Measurements from ENCODE around the gene GSTT4. TPM values are rescaled to one million over a fixed set of nuclear protein-coding genes. Genes with fewer than 3 reads are reported as not detected.
"Not testable (repeated sequence)": the region's sequence is repeated elsewhere in the genome, so short reads cannot be mapped to it uniquely, and the experiment has no call there.

Gene GSTT4
- total RNA-seq: not detected in 2 replicates

- Mint-ChIP-seq H3K27ac (no peak within 1 kb of the TSS), H3K4me1 (ENCODE audit: low read depth) (peaks cover 4% of the 10 kb centered on the region), H3K27me3 (ENCODE audit: insufficient read depth) (peaks cover 5% of the 10 kb centered on the region), H3K4me3 (no peak within 1 kb of the TSS), H3K36me3 (ENCODE audit: low read depth) (no peaks in the 10 kb centered on the region), H3K9me3 (no peaks in the 10 kb centered on the region)
- no peak for DNase-seq (ENCODE audit: low spot score)
- intact Hi-C loops (cut with micrococcal nuclease): no loop called here
These were observed at the start of gene GSTT4 for GRCh38 chr22:24005201-24005600. Gene GSTT4, minus strand, starts transcription at chr22:24005453. Its CDS starts 97 bp downstream, at chr22:24005356.

DNA sequence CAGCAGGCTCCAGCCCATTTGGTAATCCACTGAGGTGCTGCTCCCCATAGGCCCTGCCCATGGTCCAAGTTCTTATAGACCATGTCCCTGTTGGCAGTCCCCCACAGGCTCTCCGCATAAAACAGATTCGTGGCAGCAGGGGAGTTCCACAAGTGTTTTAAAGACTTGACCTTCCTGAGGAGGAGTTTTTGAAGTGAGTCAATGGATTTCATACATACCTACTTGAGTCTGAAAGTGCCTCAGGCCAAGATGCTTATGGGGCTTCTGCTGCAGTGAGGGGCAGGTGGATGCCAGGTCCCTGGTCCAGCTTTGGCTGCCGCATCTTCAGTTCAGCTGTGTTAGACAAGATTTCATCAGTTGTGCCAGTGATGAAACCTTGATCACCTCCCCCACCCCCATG, 49.1 kb upstream of the GSTT4 start:
- no peaks in the 10 kb centered on the region for H3K4me1 Mint-ChIP-seq (ENCODE audit: low read depth)
- no peaks in the 10 kb centered on the region for H3K27me3 Mint-ChIP-seq (ENCODE audit: insufficient read depth)
- H3K9me3 Mint-ChIP-seq: no peaks in the 10 kb centered on the region
- H3K27ac Mint-ChIP-seq: no peak overlapping the region
- intact Hi-C loops (cut with micrococcal nuclease): no loop called here
- no peak for DNase-seq (ENCODE audit: low spot score)
- peaks cover 49% of the 10 kb centered on the region for H3K36me3 Mint-ChIP-seq (ENCODE audit: low read depth)
- H3K4me3 Mint-ChIP-seq: no peak overlapping the region

GRCh38 chr22:24053481-24054226, 48.4 kb upstream of the GSTT4 start:
- DNase-seq (ENCODE audit: low spot score): no peak
- intact Hi-C loops (cut with micrococcal nuclease): no loop called here
- Mint-ChIP-seq H3K4me1 (ENCODE audit: low read depth) (no peaks in the 10 kb centered on the region), H3K27me3 (ENCODE audit: insufficient read depth) (no peaks in the 10 kb centered on the region), H3K4me3 (no peak overlapping the region), H3K9me3 (no peaks in the 10 kb centered on the region), H3K27ac (peak overlapping the region; percentile 2), H3K36me3 (ENCODE audit: low read depth) (peaks cover 48% of the 10 kb centered on the region)

- peaks cover 36% of the 10 kb centered on the region for H3K36me3 Mint-ChIP-seq (ENCODE audit: low read depth)
- no peak overlapping the region for H3K27ac Mint-ChIP-seq
- H3K4me1 Mint-ChIP-seq (ENCODE audit: low read depth): no peaks in the 10 kb centered on the region
- intact Hi-C loops (cut with micrococcal nuclease): no loop called here
- no peak for DNase-seq (ENCODE audit: low spot score)
- H3K4me3 Mint-ChIP-seq: no peak overlapping the region
- no peaks in the 10 kb centered on the region for H3K27me3 Mint-ChIP-seq (ENCODE audit: insufficient read depth)
- no peaks in the 10 kb centered on the region for H3K9me3 Mint-ChIP-seq
These were observed 46.3 kb upstream of the GSTT4 start for GRCh38 chr22:24051568-24051967.

DNA sequence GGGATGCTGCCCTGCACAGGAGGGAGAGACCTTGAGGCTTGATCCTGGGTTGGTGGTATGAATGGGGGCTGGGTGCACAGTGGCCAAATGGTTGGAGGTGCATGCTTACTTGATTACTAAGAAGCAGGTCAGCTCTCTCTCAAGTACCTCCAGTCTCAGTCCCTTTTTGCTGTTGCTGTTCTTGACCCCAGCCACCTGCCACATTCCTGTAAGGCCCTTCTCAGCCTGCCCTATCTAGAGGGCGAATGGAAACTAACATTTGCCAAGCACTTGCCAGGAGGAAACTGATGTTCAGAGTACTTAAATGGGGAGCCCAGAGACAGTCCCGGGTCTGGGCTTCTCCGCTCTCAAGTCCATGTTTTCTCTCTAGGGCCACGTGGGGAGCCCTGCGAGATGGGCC, 45.8 kb upstream of the GSTT4 start:
- intact Hi-C loops (cut with micrococcal nuclease): no loop called here
- no peaks in the 10 kb centered on the region for H3K4me1 Mint-ChIP-seq (ENCODE audit: low read depth)
- DNase-seq (ENCODE audit: low spot score): no peak
- H3K36me3 Mint-ChIP-seq (ENCODE audit: low read depth): peaks cover 38% of the 10 kb centered on the region
- H3K27me3 Mint-ChIP-seq (ENCODE audit: insufficient read depth): no peaks in the 10 kb centered on the region
- no peak overlapping the region for H3K4me3 Mint-ChIP-seq
- H3K9me3 Mint-ChIP-seq: no peaks in the 10 kb centered on the region
- H3K27ac Mint-ChIP-seq: no peak overlapping the region

DNA sequence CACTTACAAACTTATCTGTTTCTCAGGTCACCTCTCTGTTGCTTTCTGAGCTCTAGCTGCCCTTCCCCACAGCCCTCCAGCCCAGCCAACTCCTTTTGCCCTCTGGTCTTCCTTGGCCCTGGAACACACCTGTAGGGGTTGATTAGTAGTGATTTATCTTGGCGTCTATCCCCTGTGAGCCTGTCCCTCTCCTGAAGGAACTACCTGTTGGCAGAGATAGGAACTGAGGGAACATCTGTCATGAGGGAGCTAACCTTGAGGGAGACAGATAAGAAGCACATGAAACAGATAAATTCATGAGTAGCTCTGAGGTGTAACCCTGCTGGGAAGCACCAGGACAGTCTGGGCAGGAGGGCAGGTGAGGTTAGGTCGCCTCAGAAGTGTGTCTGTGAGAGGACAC, 44.7 kb upstream of the GSTT4 start:
- H3K27me3 Mint-ChIP-seq (ENCODE audit: insufficient read depth): no peaks in the 10 kb centered on the region
- DNase-seq (ENCODE audit: low spot score): no peak
- H3K9me3 Mint-ChIP-seq: no peaks in the 10 kb centered on the region
- H3K36me3 Mint-ChIP-seq (ENCODE audit: low read depth): peaks cover 35% of the 10 kb centered on the region
- H3K4me1 Mint-ChIP-seq (ENCODE audit: low read depth): no peaks in the 10 kb centered on the region
- no peak overlapping the region for H3K27ac Mint-ChIP-seq
- intact Hi-C loops (cut with micrococcal nuclease): no loop called here
- no peak overlapping the region for H3K4me3 Mint-ChIP-seq

- H3K27ac Mint-ChIP-seq: no peak overlapping the region
- peaks cover 39% of the 10 kb centered on the region for H3K36me3 Mint-ChIP-seq (ENCODE audit: low read depth)
- no peak overlapping the region for H3K4me3 Mint-ChIP-seq
These were observed 44.0 kb upstream of the GSTT4 start for GRCh38 chr22:24049211-24049610.

DNA sequence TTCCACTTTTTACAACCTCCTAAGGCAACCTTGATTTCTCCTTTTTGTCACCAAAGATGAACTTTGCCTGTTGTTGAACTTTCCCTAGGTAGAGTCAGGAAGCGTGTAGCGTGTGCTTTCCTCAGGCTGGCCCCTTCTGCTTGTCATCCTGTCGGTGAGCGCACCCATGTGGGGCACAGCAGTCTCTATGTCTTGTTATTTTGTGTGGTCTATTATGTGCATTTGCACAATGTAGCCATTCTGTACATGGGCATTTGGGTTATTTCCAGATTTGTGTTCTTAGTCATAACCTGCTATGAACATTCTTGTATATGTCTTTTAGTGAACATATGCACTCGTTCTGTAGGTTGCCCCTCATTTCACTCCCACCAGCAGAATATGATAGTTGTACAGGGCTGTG, 40.8 kb upstream of the GSTT4 start:
- Mint-ChIP-seq H3K27me3 (ENCODE audit: insufficient read depth) (no peaks in the 10 kb centered on the region), H3K4me1 (ENCODE audit: low read depth) (no peaks in the 10 kb centered on the region), H3K27ac (peak overlapping the region; percentile 1), H3K9me3 (no peaks in the 10 kb centered on the region), H3K36me3 (ENCODE audit: low read depth) (peaks cover 37% of the 10 kb centered on the region), H3K4me3 (no peak overlapping the region)
- intact Hi-C loops (cut with micrococcal nuclease): no loop called here
- no peak for DNase-seq (ENCODE audit: low spot score)

More at GRCh38 chr22:24049211-24049610, 44.0 kb upstream of the GSTT4 start:
- H3K9me3 Mint-ChIP-seq: no peaks in the 10 kb centered on the region
- no peaks in the 10 kb centered on the region for H3K27me3 Mint-ChIP-seq (ENCODE audit: insufficient read depth)
- no peak for DNase-seq (ENCODE audit: low spot score)
- H3K4me1 Mint-ChIP-seq (ENCODE audit: low read depth): no peaks in the 10 kb centered on the region
- intact Hi-C loops (cut with micrococcal nuclease): no loop called here

DNA sequence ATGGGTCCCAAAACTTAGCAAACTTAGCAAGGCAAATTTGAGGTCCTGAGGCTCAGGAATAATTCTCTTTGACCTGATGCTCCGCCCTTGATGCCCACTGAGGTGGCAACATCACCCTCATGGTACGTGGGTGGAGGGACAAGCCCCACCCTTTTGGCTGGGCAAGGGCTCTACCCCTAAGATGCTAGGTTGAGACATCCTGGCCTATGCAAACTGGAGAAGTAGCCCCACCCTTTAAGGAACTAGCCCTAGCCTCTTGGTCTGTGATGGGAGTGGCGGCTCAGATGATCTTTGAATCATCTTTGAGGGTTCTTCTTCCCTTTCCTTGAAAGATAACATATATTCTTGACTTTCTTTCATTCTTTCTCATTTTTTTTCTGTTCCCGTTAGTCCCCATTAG, 38.7 kb upstream of the GSTT4 start:
- Mint-ChIP-seq H3K9me3 (no peaks in the 10 kb centered on the region), H3K27ac (no peak overlapping the region), H3K27me3 (ENCODE audit: insufficient read depth) (no peaks in the 10 kb centered on the region), H3K36me3 (ENCODE audit: low read depth) (peaks cover 38% of the 10 kb centered on the region), H3K4me1 (ENCODE audit: low read depth) (no peaks in the 10 kb centered on the region), H3K4me3 (no peak overlapping the region)
- DNase-seq (ENCODE audit: low spot score): no peak
- intact Hi-C loops (cut with micrococcal nuclease): no loop called here

- H3K36me3 Mint-ChIP-seq (ENCODE audit: low read depth): peaks cover 40% of the 10 kb centered on the region
- DNase-seq (ENCODE audit: low spot score); H3K27ac Mint-ChIP-seq; H3K4me1 Mint-ChIP-seq (ENCODE audit: low read depth); intact Hi-C loops (cut with micrococcal nuclease); H3K4me3 Mint-ChIP-seq; H3K9me3 Mint-ChIP-seq; H3K27me3 Mint-ChIP-seq (ENCODE audit: insufficient read depth): not testable (repeated sequence)
These were observed 38.2 kb upstream of the GSTT4 start for GRCh38 chr22:24043465-24043864.

DNA sequence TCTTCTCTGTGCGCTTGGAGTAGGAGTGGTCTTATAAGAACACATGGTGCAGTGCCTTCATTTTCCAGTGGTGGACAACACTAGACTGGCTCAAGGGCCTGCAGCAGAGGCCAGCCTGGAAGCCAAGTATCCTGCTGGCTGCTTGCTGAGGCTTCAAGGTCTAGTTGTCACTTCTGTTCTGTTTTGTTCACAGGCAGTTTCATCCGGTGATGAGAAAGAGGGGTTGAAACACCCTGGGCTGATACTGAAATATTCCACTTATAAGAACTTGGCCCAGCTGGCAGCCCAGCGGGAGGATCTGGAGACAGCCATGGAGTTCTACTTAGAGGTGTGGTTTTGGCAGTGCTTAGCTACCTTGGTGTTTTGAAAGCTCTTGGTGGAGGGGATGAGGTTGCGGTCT, 35.7 kb upstream of the GSTT4 start:
- no peak overlapping the region for H3K4me3 Mint-ChIP-seq
- intact Hi-C loops (cut with micrococcal nuclease): no loop called here
- H3K27me3 Mint-ChIP-seq (ENCODE audit: insufficient read depth): no peaks in the 10 kb centered on the region
- H3K36me3 Mint-ChIP-seq (ENCODE audit: low read depth): peaks cover 45% of the 10 kb centered on the region
- no peak overlapping the region for H3K27ac Mint-ChIP-seq
- no peaks in the 10 kb centered on the region for H3K9me3 Mint-ChIP-seq
- no peaks in the 10 kb centered on the region for H3K4me1 Mint-ChIP-seq (ENCODE audit: low read depth)
- DNase-seq (ENCODE audit: low spot score): no peak

DNA sequence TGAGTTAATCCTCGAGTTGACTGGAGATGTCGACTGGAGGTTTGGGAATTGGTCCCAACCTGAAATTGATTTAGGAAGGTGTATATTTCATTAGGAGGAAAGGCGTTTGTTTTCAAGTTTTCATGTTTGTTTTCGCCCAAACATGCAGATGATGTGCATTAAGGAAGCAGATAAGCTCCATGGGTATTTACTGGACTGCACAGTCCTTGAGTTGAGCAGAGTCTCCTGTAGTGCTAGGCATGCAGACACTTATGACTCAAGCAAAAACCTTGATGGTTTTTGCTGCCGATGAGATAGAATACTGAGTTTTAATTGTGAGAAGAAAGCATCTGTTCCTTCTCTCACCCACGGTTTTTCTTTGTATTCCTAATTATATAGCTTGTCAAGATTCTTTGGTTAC, 33.8 kb upstream of the GSTT4 start:
- intact Hi-C loops (cut with micrococcal nuclease): no loop called here
- H3K9me3 Mint-ChIP-seq: no peaks in the 10 kb centered on the region
- H3K27ac Mint-ChIP-seq: no peak overlapping the region
- peaks cover 39% of the 10 kb centered on the region for H3K36me3 Mint-ChIP-seq (ENCODE audit: low read depth)
- no peak overlapping the region for H3K4me3 Mint-ChIP-seq
- H3K4me1 Mint-ChIP-seq (ENCODE audit: low read depth): peaks cover 5% of the 10 kb centered on the region
- H3K27me3 Mint-ChIP-seq (ENCODE audit: insufficient read depth): no peaks in the 10 kb centered on the region
- DNase-seq (ENCODE audit: low spot score): no peak

DNA sequence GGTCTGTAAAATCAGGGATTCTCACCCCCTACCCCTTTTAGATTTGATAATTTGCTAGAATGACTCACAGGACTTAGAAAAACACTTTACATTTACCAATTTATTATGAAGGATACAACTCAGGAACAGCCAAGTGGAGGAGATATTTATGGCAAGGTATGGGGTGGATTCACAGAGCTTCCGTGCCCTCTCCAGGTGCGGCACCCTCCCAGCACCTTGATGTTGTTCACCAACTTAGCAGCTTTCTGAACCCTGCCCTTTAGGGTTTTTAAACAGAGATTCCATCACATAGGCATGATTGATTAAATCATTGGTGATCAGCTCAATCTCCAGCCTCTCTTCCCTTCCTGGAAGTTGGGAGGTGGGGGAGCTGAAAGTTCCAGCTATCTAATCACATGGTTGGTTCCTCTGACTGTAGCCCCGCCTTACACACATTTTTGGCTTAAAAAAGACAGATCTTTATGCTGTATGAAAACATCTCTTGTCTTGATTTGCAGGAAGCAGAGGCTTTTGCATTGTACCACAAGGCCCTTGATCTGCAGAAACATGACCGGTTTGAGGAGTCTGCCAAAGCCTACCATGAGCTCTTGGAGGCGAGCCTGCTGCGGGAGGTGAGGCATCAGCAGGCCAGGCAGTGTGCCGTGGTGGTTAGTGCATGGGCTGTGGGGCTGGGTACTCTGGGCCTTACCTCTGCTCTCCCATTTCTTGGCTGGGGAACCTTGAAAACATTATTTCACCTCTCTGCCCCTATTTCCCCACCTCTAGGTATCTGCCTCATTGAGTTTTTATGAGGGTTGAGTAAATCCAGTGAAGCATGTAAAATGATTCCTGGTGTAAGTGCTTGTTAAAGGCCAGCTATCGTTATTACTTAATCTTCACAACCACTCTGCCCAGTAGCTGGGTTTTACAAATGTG, 32.9 kb upstream of the GSTT4 start:
- no peak for DNase-seq (ENCODE audit: low spot score)
- intact Hi-C loops (cut with micrococcal nuclease): no loop called here
- Mint-ChIP-seq H3K36me3 (ENCODE audit: low read depth) (peaks cover 39% of the 10 kb centered on the region), H3K27me3 (ENCODE audit: insufficient read depth) (no peaks in the 10 kb centered on the region), H3K9me3 (no peaks in the 10 kb centered on the region), H3K27ac (peak overlapping the region; percentile 36), H3K4me3 (no peak overlapping the region), H3K4me1 (ENCODE audit: low read depth) (peaks cover 5% of the 10 kb centered on the region)

Measured in activated T-helper 1 cell treated with anti-CD3 and anti-CD28 coated beads, Interleukin-12 subunit alpha, Interleukin-12 subunit beta, Interleukin-2, Interleukin-4 antibody, amounts not matched to agents 30 ng/mL and 10 ng/mL and 1 ng/mL, durations not matched to agents 14 hours and 24 hours and 36 hours (primary cell).